ENCODE results near the gene EIF4G3.
"Not testable (repeated sequence)": the region's sequence is repeated elsewhere in the genome, so short reads cannot be mapped to it uniquely, and the experiment has no call there.

Gene EIF4G3

GRCh38 chr1:20811916-20812315, 364.8 kb downstream of the EIF4G3 start:
- DNase-seq (ENCODE audit: low read depth): no peak

GRCh38 chr1:20793236-20793635, 383.5 kb downstream of the EIF4G3 start:
- no peak for DNase-seq (ENCODE audit: low read depth)

GRCh38 chr1:20792196-20792595, 384.5 kb downstream of the EIF4G3 start:
- peak; percentile 92 for DNase-seq (ENCODE audit: low read depth)

- no peak for DNase-seq (ENCODE audit: low read depth)
Measured at GRCh38 chr1:20790785-20791184, 385.9 kb downstream of the EIF4G3 start.

GRCh38 chr1:20789598-20789997, 387.1 kb downstream of the EIF4G3 start:
- not testable (repeated sequence) for DNase-seq (ENCODE audit: low read depth)

- DNase-seq (ENCODE audit: low read depth): peak; percentile 83
Measured at GRCh38 chr1:20787840-20788795, 388.6 kb downstream of the EIF4G3 start.

- peak; percentile 70 for DNase-seq (ENCODE audit: low read depth)
Measured at GRCh38 chr1:20787029-20787839, 389.5 kb downstream of the EIF4G3 start, which contains the start of gene HP1BP3. HP1BP3 (minus strand) TSS chr1:20787307; CDS start chr1:20780440, 6,867 bp downstream.

- peak; percentile 93 for DNase-seq (ENCODE audit: low read depth)
Measured at GRCh38 chr1:20786253-20787028, 390.3 kb downstream of the EIF4G3 start.

- DNase-seq (ENCODE audit: low read depth): no peak
Measured at GRCh38 chr1:20785907-20786252, 390.8 kb downstream of the EIF4G3 start.

- DNase-seq (ENCODE audit: low read depth): no peak
Measured at GRCh38 chr1:20775700-20776099, 401.0 kb downstream of the EIF4G3 start.

- no peak for DNase-seq (ENCODE audit: low read depth)
Measured at GRCh38 chr1:20771780-20772179, 404.9 kb downstream of the EIF4G3 start.

- no peak for DNase-seq (ENCODE audit: low read depth)
Measured at GRCh38 chr1:20770314-20771087, 406.2 kb downstream of the EIF4G3 start.

- no peak for DNase-seq (ENCODE audit: low read depth)
Measured at GRCh38 chr1:20767271-20767670, 409.4 kb downstream of the EIF4G3 start.

GRCh38 chr1:20763417-20763816, 413.3 kb downstream of the EIF4G3 start:
- no peak for DNase-seq (ENCODE audit: low read depth)

GRCh38 chr1:20760322-20760721, 416.4 kb downstream of the EIF4G3 start:
- DNase-seq (ENCODE audit: low read depth): no peak

Data from fibroblast of gingiva (primary cell).